H9 (cell line): ENCODE data around the gene KISS1R. TPM values are rescaled to one million over a fixed set of nuclear protein-coding genes. Genes with fewer than 3 reads are reported as not detected.

Source experiments
- DNase-seq: peaks from one replicate; pipeline ENCODE4 v3.0.0-alpha.2; 2017
- H2AFZ ChIP-seq: one replicate; pipeline ENCODE4 v1.6.1; 2013; ENCODE audit warnings: mild to moderate bottlenecking, low read length, control low read depth, moderate library complexity
- H2AK5ac ChIP-seq: 2 replicates; pipeline ENCODE4 v1.6.1; 2013; ENCODE audit warnings: low read length, control low read depth, mixed read lengths; ENCODE audit not compliant: insufficient read length
- H2BK120ac ChIP-seq: one replicate; pipeline ENCODE4 v1.6.1; 2013; ENCODE audit warnings: low read depth, mild to moderate bottlenecking, low read length, control low read depth, inconsistent platforms; ENCODE audit not compliant: poor library complexity, severe bottlenecking
- H2BK12ac ChIP-seq: 2 replicates; pipeline ENCODE4 v1.6.1; 2013; ENCODE audit warnings: low read length, control low read depth, mixed read lengths, low read depth; ENCODE audit not compliant: insufficient read length
- H2BK15ac ChIP-seq: 2 replicates; pipeline ENCODE4 v1.6.1; 2013; ENCODE audit warnings: low read depth, low read length, control low read depth
- H2BK20ac ChIP-seq: one replicate; pipeline ENCODE4 v1.6.1; 2013; ENCODE audit warnings: low read depth, mild to moderate bottlenecking, low read length, control low read depth, inconsistent platforms; ENCODE audit not compliant: poor library complexity, severe bottlenecking
- H2BK5ac ChIP-seq: 2 replicates; pipeline ENCODE4 v1.6.1; 2013; ENCODE audit warnings: low read length, control low read depth, mixed read lengths; ENCODE audit not compliant: insufficient read length
- H3K14ac ChIP-seq: 2 replicates; pipeline ENCODE4 v1.6.1; 2013; ENCODE audit warnings: low read length, control low read depth; ENCODE audit not compliant: insufficient read depth
- H3K18ac ChIP-seq: 2 replicates; pipeline ENCODE4 v1.6.1; 2013; ENCODE audit warnings: low read depth, mild to moderate bottlenecking, mixed read lengths, low read length, control low read depth; ENCODE audit not compliant: insufficient read length
- H3K23ac ChIP-seq: 2 replicates; pipeline ENCODE4 v1.6.1; 2013; ENCODE audit warnings: low read length, control low read depth, mixed read lengths, low read depth; ENCODE audit not compliant: insufficient read length
- H3K23me2 ChIP-seq: 2 replicates; pipeline ENCODE4 v1.6.1; 2013; ENCODE audit warnings: low read depth, mild to moderate bottlenecking, mixed read lengths, low read length, control low read depth; ENCODE audit not compliant: insufficient read length, poor library complexity, severe bottlenecking
- H3K27ac ChIP-seq: 2 replicates; pipeline ENCODE4 v1.5.1; 2013; ENCODE audit warnings: low read length, control low read depth, mixed read lengths, low read depth; ENCODE audit not compliant: insufficient read length
- H3K27me3 ChIP-seq: 2 replicates; pipeline ENCODE4 v1.6.1; 2013; ENCODE audit warnings: low read length, control low read depth, inconsistent platforms; ENCODE audit not compliant: insufficient read depth
- H3K4ac ChIP-seq: 2 replicates; pipeline ENCODE4 v1.6.1; 2013; ENCODE audit warnings: low read depth, mild to moderate bottlenecking, control low read depth, inconsistent platforms, low read length, moderate library complexity
- H3K4me1 ChIP-seq: 2 replicates; pipeline ENCODE4 v1.6.1; 2013; ENCODE audit warnings: low read length, control low read depth, inconsistent platforms; ENCODE audit not compliant: insufficient read depth
- H3K4me2 ChIP-seq: 2 replicates; pipeline ENCODE4 v1.6.1; 2013; ENCODE audit warnings: low read length, control low read depth, mixed read lengths; ENCODE audit not compliant: insufficient read length, insufficient read depth
- H3K56ac ChIP-seq: 2 replicates; pipeline ENCODE4 v1.6.1; 2013; ENCODE audit warnings: low read depth, mild to moderate bottlenecking, mixed read lengths, low read length, control low read depth; ENCODE audit not compliant: insufficient read length
- H3K79me1 ChIP-seq: 2 replicates; pipeline ENCODE4 v1.6.1; 2013; ENCODE audit warnings: low read depth, mild to moderate bottlenecking, moderate library complexity, low read length, control low read depth, inconsistent platforms; ENCODE audit not compliant: insufficient read depth, poor library complexity, severe bottlenecking
- H3K79me2 ChIP-seq: 2 replicates; pipeline ENCODE4 v1.6.1; 2013; ENCODE audit warnings: low read length, control low read depth, inconsistent platforms; ENCODE audit not compliant: insufficient read depth
- H3K9ac ChIP-seq: 2 replicates; pipeline ENCODE4 v1.6.1; 2013; ENCODE audit warnings: low read length, control low read depth, mixed read lengths; ENCODE audit not compliant: insufficient read length; ENCODE audit errors: extremely low read depth
- H3K9me3 ChIP-seq: one replicate; pipeline ENCODE4 v1.6.1; 2013; ENCODE audit warnings: low read depth, low read length, inconsistent platforms; ENCODE audit not compliant: control insufficient read depth
- H3T11ph ChIP-seq: one replicate; pipeline ENCODE4 v1.6.1; 2013; ENCODE audit warnings: mild to moderate bottlenecking, low read length, control low read depth, inconsistent platforms
- H4K20me1 ChIP-seq: one replicate; pipeline ENCODE4 v1.6.1; 2013; ENCODE audit not compliant: control insufficient read depth, insufficient read length, insufficient read depth
- H4K5ac ChIP-seq: 2 replicates; pipeline ENCODE4 v1.6.1; 2013; ENCODE audit warnings: low read depth, mild to moderate bottlenecking, mixed read lengths, low read length, control low read depth; ENCODE audit not compliant: insufficient read length
- H4K8ac ChIP-seq: replicated peaks from 2 replicates; pipeline ENCODE4 v1.6.1; 2013; ENCODE audit warnings: low read length, control low read depth, mixed read lengths, low read depth; ENCODE audit not compliant: insufficient read length
- H4K91ac ChIP-seq: 2 replicates; pipeline ENCODE4 v1.6.1; 2013; ENCODE audit warnings: low read depth, mild to moderate bottlenecking, moderate library complexity, mixed read lengths, low read length, control low read depth; ENCODE audit not compliant: insufficient read length
- H3K27ac Mint-ChIP-seq, 3 experiments: 2 replicates in 2 of 3; 3 replicates in 1 of 3; pipeline ENCODE4 v1.8.0; 2020 to 2021; ENCODE audit warnings: mixed read lengths in 3 of 3, mild to moderate bottlenecking in 1 of 3, moderate library complexity in 1 of 3
- H3K27me3 Mint-ChIP-seq: 2 replicates; pipeline ENCODE4 v1.8.0; 2021; ENCODE audit warnings: low read depth, mild to moderate bottlenecking, moderate library complexity, mixed read lengths
- H3K36me3 Mint-ChIP-seq, 3 experiments: 2 replicates in 2 of 3; 3 replicates in 1 of 3; pipeline ENCODE4 v1.8.0; 2020 to 2021; ENCODE audit warnings: low read depth in 3 of 3, mixed read lengths in 3 of 3; ENCODE audit not compliant: insufficient read depth in 1 of 3
- H3K4me1 Mint-ChIP-seq, 2 experiments: 2 replicates each; pipeline ENCODE4 v1.8.0; 2020; ENCODE audit warnings: mixed read lengths in 2 of 2
- H3K4me3 Mint-ChIP-seq, 2 experiments: 2 replicates in 1 of 2; 3 replicates in 1 of 2; pipeline ENCODE4 v1.8.0; 2020 to 2021; ENCODE audit warnings: mild to moderate bottlenecking in 2 of 2, mixed read lengths in 2 of 2, moderate library complexity in 1 of 2
- H3K9me3 Mint-ChIP-seq, 2 experiments: 2 replicates in 1 of 2; 3 replicates in 1 of 2; pipeline ENCODE4 v1.8.0; 2020; ENCODE audit warnings: mild to moderate bottlenecking in 2 of 2, mixed read lengths in 2 of 2, moderate library complexity in 1 of 2
- CTCF ChIP-seq: fragments of 200-600 bp; sonication (generic); conservative IDR thresholded peaks from 3 replicates; pipeline ENCODE4 v1.8.0; 2021; ENCODE audit warnings: antibody characterized with exemption, mild to moderate bottlenecking
- WGBS: extraction: QIAGEN DNeasy Blood & Tissue Kit; methylation state at CpG from one replicate; pipeline ENCODE4 v1.1.7; 2013; ENCODE audit warnings: missing lambda C conversion rate, low lambda C conversion rate, mixed read lengths; ENCODE audit not compliant: insufficient read length; ENCODE audit errors: extremely low coverage; 5-methylcytosine and 5-hydroxymethylcytosine counted together
- total RNA-seq: library from RNA; stranded (reverse); gene quantifications from 2 replicates; pipeline ENCODE4 v1.2.1, GENCODE V29; 2021

KISS1R gene
- total RNA-seq, 1 experiment from 2014 or later: 3.3 TPM

- H2AK5ac ChIP-seq: no peak overlapping the region
- peaks cover 0 to 2% (median 0%) of the 10 kb centered on the region in 3 experiments; a peak in 1 of 7 replicates for H3K36me3 Mint-ChIP-seq
- H3K4ac ChIP-seq: no peak overlapping the region
- peaks cover 19% of the 10 kb centered on the region for H3K23me2 ChIP-seq
- H3T11ph ChIP-seq: no peak overlapping the region
- H2AFZ ChIP-seq: no peak overlapping the region
- no peaks in the 10 kb centered on the region for H3K79me1 ChIP-seq
- H4K91ac ChIP-seq: no peak overlapping the region
- peaks cover 0 to 3% of the 10 kb centered on the region in 2 experiments; a peak in 2 of 5 replicates for H3K9me3 Mint-ChIP-seq
- TF ChIP-seq CTCF: no peak
- H3K4me1 Mint-ChIP-seq: peaks cover 3 to 5% of the 10 kb centered on the region in 2 experiments; a peak in 2 of 4 replicates
- DNase-seq: no peak
- no CpG with 5 or more reads among the region's 12 CpGs for WGBS
- no peak overlapping the region for H2BK15ac ChIP-seq
- H3K4me3 Mint-ChIP-seq: peak overlapping the region; percentile 58 to 81
- H3K27me3 ChIP-seq: peaks cover 19% of the 10 kb centered on the region; the same call in 1 of the 2 replicates
- H3K27me3 Mint-ChIP-seq: peaks cover 77% of the 10 kb centered on the region
- no peak overlapping the region for H4K5ac ChIP-seq
- no peak overlapping the region for H3K23ac ChIP-seq
- no peak overlapping the region for H3K27ac ChIP-seq
- no peak overlapping the region for H3K18ac ChIP-seq
- no peaks in the 10 kb centered on the region for H3K9me3 ChIP-seq
- H2BK12ac ChIP-seq: no peak overlapping the region
- H3K27ac Mint-ChIP-seq: no peak overlapping the region
- H3K79me2 ChIP-seq: no peaks in the 10 kb centered on the region
- peak overlapping the region; percentile 51 for H3K4me2 ChIP-seq
- no peak overlapping the region for H3K56ac ChIP-seq
- no peak overlapping the region for H2BK120ac ChIP-seq
- H2BK5ac ChIP-seq: no peak overlapping the region
- no peaks in the 10 kb centered on the region for H4K20me1 ChIP-seq
- H3K4me1 ChIP-seq: no peaks in the 10 kb centered on the region
- no peak overlapping the region for H4K8ac ChIP-seq
- no peak overlapping the region for H3K14ac ChIP-seq
- H3K9ac ChIP-seq: no peak overlapping the region
- H2BK20ac ChIP-seq: no peak overlapping the region
Measured at GRCh38 chr19:918152-918437, 962 bp downstream of the KISS1R start.
